GM11168 (cell line): ENCODE results near the gene SYNGR2.
"Not testable (repeated sequence)": the region's sequence is repeated elsewhere in the genome, so short reads cannot be mapped to it uniquely, and the experiment has no call there.

Source experiments
- in situ Hi-C: fragments of 300-500 bp; cut with MboI; formaldehyde crosslinking; loops from one replicate; pipeline ENCODE4 v1.12.0; 2022; ENCODE audit warnings: low sequenced_read_pairs; ENCODE audit not compliant: unreplicated experiment

SYNGR2 gene

DNA sequence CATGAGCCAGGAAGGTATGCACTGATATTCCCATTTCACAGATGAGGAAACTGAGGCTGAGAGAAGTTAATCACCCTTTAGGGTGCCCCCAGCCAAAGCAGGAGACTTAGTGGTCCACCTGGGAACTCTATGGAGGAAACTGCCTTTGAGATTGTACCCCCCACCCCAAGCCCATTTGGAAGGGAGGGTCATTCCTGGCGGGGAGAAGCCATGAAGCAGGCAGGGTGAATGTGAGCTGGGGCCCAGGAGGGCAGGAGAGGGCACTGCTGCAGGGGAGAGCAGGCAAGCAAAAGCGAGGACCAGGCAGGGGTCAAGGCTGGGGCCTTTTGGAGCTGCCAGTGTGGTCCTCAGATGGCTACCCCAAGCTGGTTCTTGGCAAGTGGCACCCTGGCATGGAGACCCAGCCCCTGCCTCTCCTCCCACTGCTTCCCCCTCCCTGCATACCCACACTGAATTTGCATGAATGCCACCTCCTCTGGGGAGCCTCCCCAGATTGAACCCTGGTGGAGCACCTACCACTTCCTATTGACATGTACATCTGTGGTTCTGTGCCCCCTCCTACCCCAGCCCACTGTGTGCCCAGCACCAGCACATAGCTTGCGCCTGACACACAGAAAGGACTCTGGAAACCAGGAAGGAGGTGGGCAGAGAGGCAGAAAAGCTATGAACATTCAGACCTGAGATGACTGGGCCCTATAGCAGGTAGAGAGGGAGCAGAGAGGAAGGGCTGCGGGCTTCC, 38.9 kb upstream of the SYNGR2 start:
- in situ Hi-C loops = loop anchor here (5.0 kb wide), 1 partner anchor 43 kb away; no protein-coding TSS in a partner anchor

DNA sequence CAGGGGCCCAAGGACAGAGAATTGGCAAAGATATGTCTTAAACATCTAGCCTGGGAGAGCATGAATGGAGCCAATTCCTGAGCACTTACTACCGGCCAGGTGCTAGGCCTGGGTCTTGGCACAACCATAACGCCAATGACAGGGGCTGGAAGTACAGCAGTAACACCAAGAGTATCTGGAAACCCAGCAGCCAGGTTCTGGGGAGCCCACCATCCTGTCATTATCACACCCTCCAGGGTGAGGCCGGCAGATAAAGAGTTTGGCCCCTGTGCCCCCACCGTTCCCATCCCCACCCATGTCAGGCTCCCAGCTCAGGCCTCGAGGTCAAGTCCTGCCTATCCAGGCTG, 38.3 kb upstream of the SYNGR2 start:
- in situ Hi-C loops = loop anchor here (5.0 kb wide), 1 partner anchor 42 kb away; no protein-coding TSS in a partner anchor

DNA sequence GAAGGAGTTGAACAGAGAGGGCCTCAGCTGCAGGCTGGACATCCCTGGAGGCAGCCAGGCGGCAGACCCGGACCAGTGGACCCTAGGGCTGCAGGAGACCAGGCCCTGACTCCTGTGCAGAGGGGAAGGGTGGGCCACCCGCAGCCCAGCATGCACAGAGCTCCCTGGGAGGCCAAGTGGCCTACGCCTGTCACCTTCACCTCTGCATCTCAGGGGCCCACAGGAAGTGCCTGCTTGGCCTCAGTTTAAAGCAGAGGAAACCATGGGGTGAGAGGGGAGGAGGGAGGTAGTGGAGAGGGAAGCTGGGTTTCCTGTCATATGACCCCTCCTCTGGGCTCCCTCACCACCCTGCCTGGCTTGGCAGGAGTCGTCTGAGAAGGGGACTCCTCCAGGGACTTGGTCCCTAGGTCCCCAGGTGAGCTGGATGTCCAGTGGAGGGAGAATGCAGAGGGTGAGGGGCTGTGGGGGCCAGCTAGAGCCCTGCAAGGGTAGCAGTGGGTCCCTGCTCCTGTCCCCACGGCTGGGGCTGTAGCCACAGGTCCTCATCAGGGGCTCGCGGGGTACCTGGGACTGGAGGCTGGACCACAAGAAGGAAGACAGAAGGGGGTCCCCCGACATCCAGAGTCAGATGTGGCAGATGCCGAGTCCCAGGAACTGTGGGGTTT, 37.8 kb upstream of the SYNGR2 start, which contains the start of gene TMC8:
Gene TMC8 (plus strand): TSS at position 335 of the 665 bp plus-strand sequence. CDS start 818 bp downstream, outside the sequence.
- in situ Hi-C loops = loop anchor here (5.0 kb wide), 1 partner anchor 42 kb away; no protein-coding TSS in a partner anchor

DNA sequence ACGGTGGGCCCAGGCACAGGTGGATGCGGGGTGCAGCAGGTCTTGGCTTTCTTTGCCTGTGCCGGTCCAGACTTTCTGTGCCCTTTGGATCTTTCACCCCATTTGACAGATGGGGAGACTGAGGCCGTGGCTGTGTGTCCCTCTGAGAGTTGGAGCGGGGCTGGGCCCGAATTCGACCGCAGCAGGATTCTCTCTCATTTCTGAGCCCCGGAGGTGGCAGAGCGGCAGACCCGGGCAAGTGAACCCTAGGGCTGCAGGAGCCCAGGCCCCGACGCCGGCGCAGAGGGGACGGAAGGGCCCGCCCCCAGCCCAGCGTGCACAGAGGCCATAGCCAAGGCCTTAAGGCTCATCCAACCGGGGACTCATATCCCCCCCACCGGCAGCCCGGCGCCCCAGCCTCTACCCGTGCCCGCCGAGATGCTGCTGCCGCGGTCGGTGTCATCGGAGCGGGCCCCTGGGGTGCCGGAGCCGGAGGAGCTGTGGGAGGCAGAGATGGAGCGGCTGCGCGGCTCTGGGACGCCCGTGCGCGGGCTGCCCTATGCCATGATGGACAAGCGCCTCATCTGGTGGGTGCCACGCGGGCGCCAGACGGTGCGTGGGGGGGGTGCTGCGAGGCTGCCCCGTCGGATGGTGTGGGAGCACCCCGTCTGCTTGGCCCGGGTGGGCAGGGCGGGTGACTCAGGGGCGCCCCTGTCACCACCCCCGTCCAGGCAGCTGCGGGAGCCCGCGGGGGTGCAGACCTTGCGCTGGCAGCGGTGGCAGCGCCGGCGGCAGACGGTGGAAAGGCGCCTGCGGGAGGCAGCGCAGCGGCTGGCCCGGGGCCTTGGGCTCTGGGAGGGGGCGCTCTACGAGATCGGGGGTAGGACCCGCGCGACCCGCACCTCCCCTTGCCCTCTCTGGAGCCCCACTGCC, 37.0 kb upstream of the SYNGR2 start:
- in situ Hi-C loops = loop anchor here (5.0 kb wide), 1 partner anchor 41 kb away; no protein-coding TSS in a partner anchor

DNA sequence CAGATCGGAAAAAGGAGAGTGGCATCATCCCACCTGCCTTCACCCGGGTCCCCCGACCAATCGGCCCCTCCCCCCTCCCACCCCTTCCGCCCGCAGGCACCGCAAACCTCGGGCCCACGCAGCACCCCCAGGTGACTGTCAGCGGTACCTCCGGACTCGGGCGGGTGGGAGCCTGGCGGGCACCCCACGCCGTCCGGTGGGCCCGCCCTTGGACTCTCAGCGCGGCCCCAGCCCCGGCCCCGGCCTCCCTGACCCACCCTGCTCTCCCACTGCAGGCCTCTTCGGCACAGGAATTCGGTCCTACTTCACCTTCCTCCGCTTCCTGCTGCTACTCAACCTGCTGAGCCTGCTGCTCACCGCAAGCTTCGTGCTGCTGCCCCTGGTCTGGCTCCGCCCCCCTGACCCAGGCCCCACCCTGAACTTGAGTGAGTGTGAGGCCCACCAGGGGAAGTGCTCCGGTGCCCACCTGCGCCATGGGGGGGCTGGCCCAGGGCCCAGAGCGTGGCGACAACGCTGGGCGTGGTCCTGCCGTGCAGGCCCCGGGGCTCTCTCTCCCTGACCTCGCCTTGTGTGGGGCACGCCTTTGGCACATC, 36.2 kb upstream of the SYNGR2 start:
- in situ Hi-C loops = loop anchor here (5.0 kb wide), 1 partner anchor 40 kb away; no protein-coding TSS in a partner anchor

DNA sequence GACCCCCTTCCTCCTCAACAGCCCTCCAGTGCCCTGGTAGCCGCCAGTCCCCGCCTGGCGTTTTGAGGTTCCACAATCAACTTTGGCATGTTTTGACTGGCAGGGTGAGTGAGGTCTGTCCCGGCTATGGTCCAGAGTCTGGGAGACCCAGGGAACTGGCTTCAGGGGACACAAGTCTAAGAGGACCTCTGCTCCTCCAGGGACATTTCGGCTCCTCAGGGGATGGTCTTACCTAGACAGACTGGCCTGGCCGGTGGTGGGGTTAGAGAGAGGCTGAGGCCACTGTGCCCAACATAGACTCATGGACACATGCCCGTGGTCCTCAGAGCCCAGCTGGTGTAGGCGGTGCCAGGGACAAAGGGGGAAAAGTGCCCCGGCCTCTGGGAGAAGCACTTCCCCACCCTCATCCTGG, 35.6 kb upstream of the SYNGR2 start:
- in situ Hi-C loops = loop anchor here (5.0 kb wide), 1 partner anchor 40 kb away; no protein-coding TSS in a partner anchor

DNA sequence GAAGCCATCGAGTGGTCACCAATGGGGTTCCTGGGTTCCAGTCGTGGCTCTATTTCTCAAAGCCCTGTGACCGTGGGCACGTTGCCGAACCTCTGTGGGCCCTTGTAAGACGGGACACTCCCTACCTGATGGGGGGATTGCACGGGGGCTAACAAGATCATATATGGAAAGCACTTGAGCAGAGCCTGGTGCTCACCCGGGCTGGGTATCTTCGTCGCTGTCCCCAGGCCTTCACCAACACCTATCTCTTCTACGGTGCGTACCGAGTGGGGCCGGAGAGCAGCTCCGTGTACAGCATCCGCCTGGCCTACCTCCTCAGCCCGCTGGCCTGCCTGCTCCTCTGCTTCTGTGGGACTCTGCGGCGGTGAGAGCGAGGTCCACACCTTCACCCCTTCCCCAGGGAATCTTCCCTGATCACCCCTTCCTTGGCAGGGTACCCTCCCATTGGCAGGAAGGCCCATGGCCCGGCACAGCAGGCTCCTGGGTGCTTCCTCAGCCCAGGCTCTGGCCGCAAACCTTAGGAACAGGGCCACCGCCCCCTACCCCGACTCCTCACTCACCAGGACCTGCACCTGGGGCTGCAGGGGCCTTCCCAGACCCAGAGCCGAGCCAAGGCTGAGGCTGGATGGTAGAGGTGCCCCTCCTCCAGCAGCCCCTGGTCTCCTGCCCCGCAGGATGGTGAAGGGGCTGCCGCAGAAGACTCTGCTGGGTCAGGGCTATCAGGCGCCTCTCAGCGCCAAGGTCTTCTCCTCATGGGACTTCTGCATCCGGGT, 35.0 kb upstream of the SYNGR2 start:
- in situ Hi-C loops = loop anchor here (5.0 kb wide), 1 partner anchor 39 kb away; no protein-coding TSS in a partner anchor

DNA sequence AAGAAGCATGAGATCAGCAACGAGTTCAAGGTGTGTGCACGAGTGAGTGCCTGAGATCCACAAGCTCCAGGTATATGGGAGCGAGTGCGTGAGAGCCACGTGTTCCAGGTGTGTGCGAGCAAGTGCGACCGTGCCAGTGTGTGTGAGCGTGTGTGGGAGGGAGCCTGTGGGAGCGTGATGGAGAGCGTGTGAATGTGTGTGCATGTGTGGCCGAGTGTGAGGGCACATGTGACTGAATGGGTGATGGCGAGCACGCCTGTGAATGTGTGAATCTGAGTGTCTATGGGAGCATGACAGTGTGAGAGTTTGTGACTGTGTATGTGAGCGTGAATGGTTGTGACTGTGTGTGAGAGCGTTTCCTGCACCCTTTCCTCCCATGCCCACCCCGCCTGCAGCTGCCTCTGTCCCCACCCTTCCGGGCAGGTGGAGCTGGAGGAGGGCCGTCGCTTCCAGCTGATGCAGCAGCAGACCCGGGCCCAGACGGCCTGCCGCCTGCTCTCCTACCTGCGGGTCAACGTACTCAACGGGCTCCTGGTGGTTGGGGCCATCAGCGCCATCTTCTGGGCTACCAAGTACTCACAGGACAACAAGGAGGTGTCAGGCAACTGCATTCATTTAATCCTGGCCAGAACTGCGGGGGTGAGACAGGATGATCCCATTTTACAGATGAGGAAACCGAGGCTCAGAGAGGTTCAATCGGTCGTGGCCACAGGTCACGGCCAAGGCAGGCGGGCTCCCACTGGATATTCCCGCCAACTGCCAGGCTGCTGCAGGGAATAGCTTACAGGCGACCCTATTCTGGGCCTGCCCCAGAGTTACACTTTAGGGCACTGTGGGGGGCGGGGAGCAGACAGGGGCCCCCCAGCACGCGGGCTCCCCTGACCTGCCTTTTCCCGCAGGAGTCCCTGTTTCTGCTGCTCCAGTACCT, 34.1 kb upstream of the SYNGR2 start:
- in situ Hi-C loops = loop anchor here (5.0 kb wide), 1 partner anchor 38 kb away; no protein-coding TSS in a partner anchor

DNA sequence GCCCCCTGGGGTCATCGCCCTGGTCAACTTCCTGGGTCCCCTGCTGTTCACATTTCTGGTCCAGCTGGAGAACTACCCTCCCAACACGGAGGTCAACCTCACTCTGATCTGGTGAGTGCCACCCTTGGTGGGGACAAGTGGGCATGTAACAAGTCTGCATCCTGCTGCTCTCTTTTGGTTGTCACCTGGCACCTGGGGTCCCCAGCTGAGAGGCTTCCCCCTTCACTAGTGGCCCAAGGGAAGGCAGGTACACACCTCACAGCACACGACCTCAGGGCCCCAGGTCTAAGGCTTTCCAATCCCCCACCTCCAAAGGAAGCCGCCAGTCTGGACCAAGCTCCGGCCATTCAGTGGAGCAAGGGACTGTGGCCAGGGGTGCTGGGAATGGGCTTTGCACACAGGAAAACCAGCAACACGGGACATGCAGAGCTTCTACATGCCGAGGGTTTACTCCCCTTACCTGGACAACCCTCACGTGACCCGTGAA, 33.4 kb upstream of the SYNGR2 start:
- in situ Hi-C loops = loop anchor here (5.0 kb wide), 1 partner anchor 37 kb away; no protein-coding TSS in a partner anchor

DNA sequence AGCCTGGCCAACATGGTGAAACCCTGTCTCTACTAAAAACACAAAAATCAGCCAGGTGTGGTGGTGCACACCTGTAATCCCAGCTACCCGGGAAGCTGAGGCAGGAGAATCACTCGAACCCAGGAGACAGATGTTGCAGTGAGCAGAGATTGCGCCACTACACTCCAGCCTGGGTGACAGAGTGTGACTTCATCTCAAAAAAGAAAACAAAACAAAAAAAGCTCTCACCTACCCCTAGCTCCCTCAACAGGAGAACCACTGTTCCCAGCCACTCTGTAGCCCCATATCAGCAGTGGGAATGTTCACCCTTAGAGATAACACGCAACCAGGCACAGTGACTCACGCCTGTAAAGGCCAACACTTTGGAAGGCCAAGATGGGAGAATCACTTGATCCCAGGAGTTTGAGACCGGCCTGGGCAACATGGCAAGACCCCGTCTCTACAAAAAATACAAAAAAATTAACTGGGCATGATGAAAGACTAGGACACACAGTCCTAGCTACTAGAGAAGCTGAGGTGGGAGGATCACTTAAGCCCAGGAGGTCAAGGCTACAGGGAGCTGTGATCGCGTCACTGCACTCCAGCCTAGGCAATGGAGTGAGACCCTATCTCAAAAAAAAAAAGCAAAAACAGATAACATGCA, 32.4 kb upstream of the SYNGR2 start:
- in situ Hi-C loops = no loop called here

DNA sequence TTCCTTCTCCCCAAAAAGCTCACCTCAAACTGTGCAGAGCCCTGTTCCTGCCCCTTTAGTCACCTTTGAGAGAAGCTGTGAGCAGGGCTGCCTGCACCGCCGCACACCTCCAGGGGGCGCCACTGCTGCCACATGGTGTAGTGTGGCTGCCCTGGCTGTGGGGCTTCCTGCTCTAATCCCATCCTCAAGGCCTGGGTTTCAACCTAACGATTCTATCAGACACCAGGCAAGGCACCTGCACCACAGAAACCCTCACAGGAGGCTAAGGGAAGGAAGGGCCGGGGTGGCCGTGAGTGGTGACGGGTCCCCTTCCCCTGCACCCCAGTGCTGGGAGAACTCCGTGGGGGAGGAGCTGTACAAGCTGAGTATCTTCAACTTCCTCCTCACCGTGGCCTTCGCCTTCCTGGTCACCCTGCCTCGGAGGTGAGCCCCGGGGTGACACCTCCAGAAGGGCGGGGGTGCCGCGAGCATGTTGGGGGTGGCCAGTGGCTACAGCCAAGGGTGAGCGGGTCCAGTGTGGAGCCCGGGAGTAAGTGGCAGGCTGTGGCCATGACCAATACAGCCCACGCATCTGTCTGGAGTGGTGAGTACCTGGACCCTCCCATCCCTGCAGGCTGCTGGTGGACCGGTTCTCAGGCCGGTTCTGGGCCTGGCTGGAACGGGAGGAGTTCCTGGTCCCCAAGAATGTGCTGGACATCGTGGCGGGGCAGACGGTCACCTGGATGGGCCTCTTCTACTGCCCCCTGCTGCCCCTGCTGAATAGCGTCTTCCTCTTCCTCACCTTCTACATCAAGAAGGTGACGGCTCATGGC, 30.8 kb upstream of the SYNGR2 start:
- in situ Hi-C loops = no loop called here

DNA sequence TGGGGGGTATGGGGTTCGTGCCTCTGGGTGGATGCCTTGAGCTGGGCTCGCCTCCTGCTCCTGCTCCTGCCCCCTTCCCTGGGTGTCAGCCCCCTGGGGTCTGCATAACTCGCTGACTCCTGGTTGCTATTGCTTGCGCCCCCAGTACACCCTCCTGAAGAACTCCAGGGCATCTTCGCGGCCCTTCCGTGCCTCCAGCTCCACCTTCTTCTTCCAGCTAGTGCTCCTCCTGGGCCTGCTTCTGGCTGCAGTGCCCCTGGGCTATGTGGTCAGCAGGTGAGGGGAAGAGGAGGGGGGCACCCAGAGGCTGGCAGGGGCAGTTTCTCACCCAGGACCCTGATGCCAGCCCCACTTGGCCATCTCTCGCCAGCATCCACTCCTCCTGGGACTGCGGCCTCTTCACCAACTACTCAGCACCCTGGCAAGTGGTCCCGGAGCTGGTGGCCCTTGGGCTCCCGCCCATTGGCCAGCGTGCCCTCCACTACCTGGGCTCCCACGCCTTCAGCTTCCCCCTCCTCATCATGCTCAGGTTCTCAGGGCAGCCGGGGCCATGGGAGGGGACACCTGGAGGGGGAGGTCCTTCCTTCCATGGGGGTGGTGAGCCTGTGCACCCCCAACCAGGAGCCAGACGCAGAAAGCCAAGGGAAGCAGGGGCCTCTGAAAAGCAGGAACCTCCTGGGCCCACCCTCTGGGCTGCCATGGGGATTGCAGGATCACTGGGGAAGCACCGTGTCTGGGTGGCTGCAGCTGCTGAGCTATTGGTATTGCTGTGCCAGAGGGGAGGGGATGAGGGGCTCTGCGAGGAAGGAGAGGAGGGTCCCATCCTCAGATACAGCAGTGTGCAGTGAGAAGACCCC, 29.9 kb upstream of the SYNGR2 start:
- in situ Hi-C loops = no loop called here

DNA sequence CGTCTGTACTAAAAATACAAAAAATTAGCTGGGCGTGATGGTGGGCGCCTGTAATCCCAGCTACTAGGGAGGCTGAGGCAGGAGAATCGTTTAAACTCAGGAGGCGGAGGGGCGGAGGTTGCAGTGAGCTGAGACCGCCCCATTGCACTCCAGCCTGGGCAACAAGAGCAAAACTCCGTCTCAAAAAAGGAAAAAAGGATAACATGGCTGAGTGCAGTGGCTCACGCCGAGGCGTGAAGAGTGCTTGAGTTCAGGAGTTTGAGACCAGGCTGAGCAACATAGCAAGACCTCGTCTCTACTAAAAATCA, 28.6 kb upstream of the SYNGR2 start:
- in situ Hi-C loops = not testable (repeated sequence)

DNA sequence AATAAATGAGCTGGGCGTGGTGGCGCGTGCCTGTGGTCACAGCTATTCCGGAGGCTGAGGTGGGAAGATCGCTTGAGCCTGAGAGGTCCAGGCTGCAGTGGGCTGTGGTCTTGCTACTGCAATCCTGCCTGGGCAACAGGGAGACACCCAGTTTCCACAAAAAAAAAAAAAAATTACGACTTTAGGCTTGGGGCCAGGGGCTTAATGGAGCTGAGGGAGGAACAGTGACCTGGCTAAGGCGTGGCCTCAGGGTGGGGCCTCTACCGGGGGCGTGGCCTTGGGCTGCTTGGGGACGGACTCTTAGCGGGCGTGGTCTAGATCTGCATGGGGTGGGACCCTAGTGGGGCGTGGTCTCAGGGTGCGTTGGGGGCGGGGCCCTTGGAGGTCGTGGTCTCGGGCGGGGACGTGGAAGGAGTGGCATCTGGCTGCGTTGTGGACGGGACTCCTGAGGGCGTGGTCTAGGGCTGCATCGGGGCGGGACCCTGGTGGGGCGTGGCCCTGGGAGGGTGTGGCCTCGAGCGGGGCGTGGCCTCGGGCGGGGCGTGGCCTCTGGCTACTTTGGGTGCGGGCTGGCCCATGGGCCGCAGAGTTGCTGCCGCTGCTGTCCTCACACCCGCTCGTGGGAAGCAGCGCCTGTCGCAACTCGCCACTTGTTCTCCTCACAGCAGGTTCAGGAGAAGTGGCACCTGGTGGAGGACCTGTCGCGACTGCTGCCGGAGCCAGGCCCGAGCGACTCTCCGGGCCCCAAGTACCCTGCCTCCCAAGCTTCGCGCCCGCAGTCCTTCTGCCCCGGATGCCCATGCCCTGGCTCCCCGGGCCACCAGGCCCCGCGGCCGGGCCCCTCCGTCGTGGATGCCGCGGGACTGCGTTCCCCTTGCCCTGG, 28.0 kb upstream of the SYNGR2 start:
- in situ Hi-C loops = no loop called here
